Measurements from ENCODE around the gene SPATS2. TPM values are rescaled to one million over a fixed set of nuclear protein-coding genes. Genes with fewer than 3 reads are reported as not detected.
"Not testable (repeated sequence)": the region's sequence is repeated elsewhere in the genome, so short reads cannot be mapped to it uniquely, and the experiment has no call there.

The SPATS2 gene
- total and polyA plus RNA-seq, 2 donors from 2014 or later, result 10.0 to 23.7 TPM

DNA sequence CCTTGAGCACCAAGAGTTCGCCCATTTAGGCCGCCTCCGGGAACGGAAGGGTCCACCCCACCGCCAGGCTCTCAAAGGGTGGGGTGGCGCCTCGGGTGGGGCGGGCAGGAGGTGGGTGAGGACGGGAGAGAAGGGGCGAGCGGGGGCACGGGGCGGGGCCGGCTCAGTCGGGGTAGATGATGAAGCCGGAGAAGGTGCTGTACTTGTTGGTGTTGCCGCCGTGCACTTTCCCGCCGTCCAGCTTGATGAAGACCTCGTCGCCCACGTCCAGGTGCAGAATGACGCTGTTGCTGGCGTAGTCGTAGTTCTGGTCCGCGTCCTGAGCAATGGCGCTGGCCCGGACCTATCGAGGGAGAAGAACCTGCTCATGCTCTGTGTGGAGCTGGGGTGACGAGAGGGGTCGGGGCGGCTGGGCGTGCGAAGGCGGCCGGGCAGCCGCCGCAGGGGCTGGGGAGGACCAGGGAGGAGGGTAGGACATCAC is 34.3 kb upstream of the SPATS2 start:
- no peak overlapping the region for H3K9ac ChIP-seq (ENCODE audit: low read length in 3 of 3)
- no peak overlapping the region for H3K4me3 ChIP-seq (ENCODE audit: low read length in 3 of 3)
- DNase-seq (peak in 3 of 5 donors; percentile 30 to 72 (median 66)), FAIRE-seq (no peak)
- intact Hi-C loops (cut with DNase I), result no loop called here
- no peak overlapping the region for H3K27ac ChIP-seq (ENCODE audit: low read depth in 2 of 2, low read length in 2 of 2)
- TF ChIP-seq, protein P1, sequence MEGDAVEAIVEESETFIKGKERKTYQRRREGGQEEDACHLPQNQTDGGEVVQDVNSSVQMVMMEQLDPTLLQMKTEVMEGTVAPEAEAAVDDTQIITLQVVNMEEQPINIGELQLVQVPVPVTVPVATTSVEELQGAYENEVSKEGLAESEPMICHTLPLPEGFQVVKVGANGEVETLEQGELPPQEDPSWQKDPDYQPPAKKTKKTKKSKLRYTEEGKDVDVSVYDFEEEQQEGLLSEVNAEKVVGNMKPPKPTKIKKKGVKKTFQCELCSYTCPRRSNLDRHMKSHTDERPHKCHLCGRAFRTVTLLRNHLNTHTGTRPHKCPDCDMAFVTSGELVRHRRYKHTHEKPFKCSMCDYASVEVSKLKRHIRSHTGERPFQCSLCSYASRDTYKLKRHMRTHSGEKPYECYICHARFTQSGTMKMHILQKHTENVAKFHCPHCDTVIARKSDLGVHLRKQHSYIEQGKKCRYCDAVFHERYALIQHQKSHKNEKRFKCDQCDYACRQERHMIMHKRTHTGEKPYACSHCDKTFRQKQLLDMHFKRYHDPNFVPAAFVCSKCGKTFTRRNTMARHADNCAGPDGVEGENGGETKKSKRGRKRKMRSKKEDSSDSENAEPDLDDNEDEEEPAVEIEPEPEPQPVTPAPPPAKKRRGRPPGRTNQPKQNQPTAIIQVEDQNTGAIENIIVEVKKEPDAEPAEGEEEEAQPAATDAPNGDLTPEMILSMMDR (IDR thresholded peaks at IDR 0.05; ENCODE audit: borderline replicate concordance, extremely low read depth, insufficient read depth), result no peak
- peaks cover 24% of the 10 kb centered on the region for H3K27me3 ChIP-seq (ENCODE audit: control insufficient read depth, insufficient read depth, low read length)
- no peaks in the 10 kb centered on the region for H3K36me3 ChIP-seq (ENCODE audit: control insufficient read depth in 2 of 3, insufficient read depth in 3 of 3, low read length in 3 of 3)
- H3K9me3 ChIP-seq (ENCODE audit: control insufficient read depth in 2 of 3, insufficient read depth in 1 of 3, low read length in 3 of 3), result no peaks in the 10 kb centered on the region
- H3K4me1 ChIP-seq (ENCODE audit: control insufficient read depth in 2 of 3, insufficient read depth in 2 of 3, low read depth in 1 of 3, low read length in 3 of 3), result peaks cover 0 to 8% (median 0%) of the 10 kb centered on the region in 3 donors

DNA sequence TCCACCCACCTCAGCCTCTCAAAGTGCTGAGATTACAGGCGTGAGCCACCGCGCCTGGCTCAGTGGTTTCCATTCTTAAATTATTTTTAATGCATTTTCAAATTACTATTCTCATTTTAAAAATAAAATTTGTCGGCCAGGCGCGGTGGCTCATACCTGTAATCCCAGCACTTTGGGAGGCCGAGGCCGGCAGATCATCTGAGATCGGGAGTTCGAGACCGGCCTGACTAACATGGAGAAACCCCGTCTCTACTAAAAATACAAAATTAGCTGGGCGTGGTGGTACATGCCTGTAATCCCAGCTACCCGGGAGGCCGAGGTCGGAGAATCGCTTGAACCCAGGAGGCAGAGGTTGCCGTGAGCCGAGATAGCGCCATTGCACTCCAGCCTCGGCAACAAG is 33.5 kb upstream of the SPATS2 start:
- H3K27ac ChIP-seq (ENCODE audit: low read depth in 2 of 2, low read length in 2 of 2); H3K4me1 ChIP-seq (ENCODE audit: control insufficient read depth in 2 of 3, insufficient read depth in 2 of 3, low read depth in 1 of 3, low read length in 3 of 3); intact Hi-C loops (cut with DNase I); H3K36me3 ChIP-seq (ENCODE audit: control insufficient read depth in 2 of 3, insufficient read depth in 3 of 3, low read length in 3 of 3); FAIRE-seq; H3K9ac ChIP-seq (ENCODE audit: low read length in 3 of 3); H3K9me3 ChIP-seq (ENCODE audit: control insufficient read depth in 2 of 3, insufficient read depth in 1 of 3, low read length in 3 of 3); H3K4me3 ChIP-seq (ENCODE audit: low read length in 3 of 3); DNase-seq: not testable (repeated sequence)
- peaks cover 24% of the 10 kb centered on the region for H3K27me3 ChIP-seq (ENCODE audit: control insufficient read depth, insufficient read depth, low read length)

DNA sequence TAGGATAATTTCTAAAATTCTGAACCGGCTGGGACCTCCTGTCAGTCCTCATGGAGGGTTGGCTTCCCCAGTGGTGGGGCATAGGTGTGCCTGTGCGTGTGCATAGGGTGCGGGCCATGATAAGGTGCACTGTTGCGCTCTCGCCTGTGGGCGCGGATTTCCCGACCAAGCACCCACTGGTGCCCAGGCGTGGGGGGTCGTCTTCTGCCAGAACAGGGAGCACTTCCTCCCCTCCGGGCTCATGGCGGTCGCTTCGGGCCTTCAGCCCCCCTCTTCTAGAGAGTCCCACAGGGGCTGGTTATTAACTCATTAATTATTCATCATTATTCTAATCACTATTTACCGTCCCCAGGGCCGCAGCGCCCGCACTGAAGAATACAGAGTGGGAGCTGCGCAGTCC is 33.0 kb upstream of the SPATS2 start:
- DNase-seq (peak in 1 of 5 donors; percentile 54), FAIRE-seq (no peak)
- intact Hi-C loops (cut with DNase I), result no loop called here
- Histone ChIP-seq H3K27ac (ENCODE audit: low read depth in 2 of 2, low read length in 2 of 2) (no peak overlapping the region), H3K27me3 (ENCODE audit: control insufficient read depth, insufficient read depth, low read length) (peaks cover 24% of the 10 kb centered on the region), H3K4me3 (ENCODE audit: low read length in 3 of 3) (no peak overlapping the region), H3K9ac (ENCODE audit: low read length in 3 of 3) (no peak overlapping the region), H3K36me3 (ENCODE audit: control insufficient read depth in 2 of 3, insufficient read depth in 3 of 3, low read length in 3 of 3) (no peaks in the 10 kb centered on the region), H3K4me1 (ENCODE audit: control insufficient read depth in 2 of 3, insufficient read depth in 2 of 3, low read depth in 1 of 3, low read length in 3 of 3) (peaks cover 0 to 8% (median 0%) of the 10 kb centered on the region in 3 donors), H3K9me3 (ENCODE audit: control insufficient read depth in 2 of 3, insufficient read depth in 1 of 3, low read length in 3 of 3) (no peaks in the 10 kb centered on the region)
- TF ChIP-seq, protein P1 (IDR thresholded peaks at IDR 0.05; ENCODE audit: borderline replicate concordance, extremely low read depth, insufficient read depth), result no peak

DNA sequence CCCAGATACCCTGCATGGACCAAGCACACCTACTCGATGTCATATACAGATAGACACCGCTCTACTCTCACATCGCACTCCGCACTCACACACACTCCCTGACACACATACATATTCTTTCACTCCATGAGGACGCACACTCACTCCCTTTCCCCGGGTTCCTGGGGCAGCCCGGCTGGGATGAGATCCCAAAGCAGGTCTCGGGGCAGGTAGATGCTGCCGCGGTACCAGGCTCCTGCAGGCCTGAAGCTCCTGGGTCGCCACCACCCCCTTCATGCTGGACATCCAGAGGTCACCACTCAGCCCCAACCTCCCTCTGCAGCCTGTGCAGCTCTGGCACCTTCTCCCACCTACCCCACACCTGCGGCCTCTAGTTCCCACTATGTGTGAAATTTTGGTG is 32.6 kb upstream of the SPATS2 start:
- FAIRE-seq (no peak), DNase-seq (peak in 1 of 5 donors; percentile 42)
- H3K4me3 ChIP-seq (ENCODE audit: low read length in 3 of 3), result no peak overlapping the region
- H3K9ac ChIP-seq (ENCODE audit: low read length in 3 of 3), result no peak overlapping the region
- peaks cover 24% of the 10 kb centered on the region for H3K27me3 ChIP-seq (ENCODE audit: control insufficient read depth, insufficient read depth, low read length)
- H3K9me3 ChIP-seq (ENCODE audit: control insufficient read depth in 2 of 3, insufficient read depth in 1 of 3, low read length in 3 of 3), result no peaks in the 10 kb centered on the region
- no peak overlapping the region for H3K27ac ChIP-seq (ENCODE audit: low read depth in 2 of 2, low read length in 2 of 2)
- H3K36me3 ChIP-seq (ENCODE audit: control insufficient read depth in 2 of 3, insufficient read depth in 3 of 3, low read length in 3 of 3), result no peaks in the 10 kb centered on the region
- peaks cover 0 to 8% (median 0%) of the 10 kb centered on the region in 3 donors for H3K4me1 ChIP-seq (ENCODE audit: control insufficient read depth in 2 of 3, insufficient read depth in 2 of 3, low read depth in 1 of 3, low read length in 3 of 3)
- TF ChIP-seq, protein P1 (IDR thresholded peaks at IDR 0.05; ENCODE audit: borderline replicate concordance, extremely low read depth, insufficient read depth), result no peak
- intact Hi-C loops (cut with DNase I), result no loop called here

Measured in kidney (tissue), 14 donors.